Measurements from ENCODE around the gene MEGF8.

DNA sequence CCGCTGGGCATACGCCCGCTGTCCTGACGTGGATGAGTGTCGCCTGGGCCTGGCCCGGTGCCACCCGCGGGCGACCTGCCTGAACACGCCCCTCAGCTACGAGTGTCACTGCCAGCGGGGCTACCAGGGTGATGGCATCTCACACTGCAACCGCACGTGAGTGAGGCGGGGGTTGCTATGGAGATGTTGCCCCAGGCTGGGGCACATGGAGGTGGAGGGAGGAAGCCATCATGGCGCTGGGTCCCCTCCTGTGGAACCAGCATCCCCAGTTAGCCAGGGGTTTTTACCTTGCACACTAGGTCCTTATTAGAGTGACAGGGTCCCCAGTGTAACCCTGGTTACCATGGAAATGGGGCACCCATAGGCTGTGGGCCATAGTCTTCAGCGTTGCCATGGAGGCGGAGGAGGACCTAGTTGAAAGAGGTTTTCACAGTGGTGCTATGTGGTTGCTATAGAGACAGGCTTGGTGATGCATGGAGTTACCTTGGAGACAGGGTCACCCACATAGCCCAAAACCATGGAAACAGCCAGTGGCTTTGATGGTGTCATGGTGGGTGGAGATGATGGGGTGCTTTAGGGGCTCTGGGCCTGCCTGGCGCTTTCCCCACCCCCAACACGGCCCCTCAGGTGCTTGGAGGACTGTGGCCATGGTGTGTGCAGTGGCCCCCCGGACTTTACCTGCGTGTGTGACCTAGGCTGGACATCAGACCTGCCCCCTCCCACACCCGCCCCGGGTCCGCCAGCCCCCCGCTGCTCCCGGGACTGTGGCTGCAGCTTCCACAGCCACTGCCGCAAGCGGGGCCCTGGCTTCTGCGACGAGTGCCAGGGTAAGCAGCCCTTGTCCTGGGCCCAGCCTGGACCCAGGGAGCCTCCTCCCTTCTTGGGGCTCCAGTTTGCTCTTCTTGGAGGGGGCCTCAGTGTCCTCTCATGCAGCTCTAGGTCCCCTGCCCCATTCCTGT, 27.1 kb downstream of the MEGF8 start:
- TF ChIP-seq, protein P1, sequence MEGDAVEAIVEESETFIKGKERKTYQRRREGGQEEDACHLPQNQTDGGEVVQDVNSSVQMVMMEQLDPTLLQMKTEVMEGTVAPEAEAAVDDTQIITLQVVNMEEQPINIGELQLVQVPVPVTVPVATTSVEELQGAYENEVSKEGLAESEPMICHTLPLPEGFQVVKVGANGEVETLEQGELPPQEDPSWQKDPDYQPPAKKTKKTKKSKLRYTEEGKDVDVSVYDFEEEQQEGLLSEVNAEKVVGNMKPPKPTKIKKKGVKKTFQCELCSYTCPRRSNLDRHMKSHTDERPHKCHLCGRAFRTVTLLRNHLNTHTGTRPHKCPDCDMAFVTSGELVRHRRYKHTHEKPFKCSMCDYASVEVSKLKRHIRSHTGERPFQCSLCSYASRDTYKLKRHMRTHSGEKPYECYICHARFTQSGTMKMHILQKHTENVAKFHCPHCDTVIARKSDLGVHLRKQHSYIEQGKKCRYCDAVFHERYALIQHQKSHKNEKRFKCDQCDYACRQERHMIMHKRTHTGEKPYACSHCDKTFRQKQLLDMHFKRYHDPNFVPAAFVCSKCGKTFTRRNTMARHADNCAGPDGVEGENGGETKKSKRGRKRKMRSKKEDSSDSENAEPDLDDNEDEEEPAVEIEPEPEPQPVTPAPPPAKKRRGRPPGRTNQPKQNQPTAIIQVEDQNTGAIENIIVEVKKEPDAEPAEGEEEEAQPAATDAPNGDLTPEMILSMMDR (IDR thresholded peaks at IDR 0.05; ENCODE audit: low read depth, low read length) = no peak
- no peak for TF ChIP-seq EZH2phosphoT487 (IDR thresholded peaks at IDR 0.05; ENCODE audit: low read depth)
